Measurements from ENCODE around the gene PVALEF. TPM values are rescaled to one million over a fixed set of nuclear protein-coding genes. Genes with fewer than 3 reads are reported as not detected.

The PVALEF gene
- total and polyA plus RNA-seq, 2 experiments from 2014 or later, result not detected

- Histone ChIP-seq H3K4me2 (ENCODE audit: unreplicated experiment) (no peak overlapping the region), H3K4me3 (no peak overlapping the region), H3F3A (ENCODE audit: insufficient read depth) (no peaks in the 10 kb centered on the region), H4K20me1 (ENCODE audit: insufficient read depth) (no peaks in the 10 kb centered on the region), H3K27ac (no peak overlapping the region), H3K79me2 (ENCODE audit: insufficient read depth) (no peaks in the 10 kb centered on the region), H3K9me3 (ENCODE audit: low read depth) (no peaks in the 10 kb centered on the region), H3K36me3 (ENCODE audit: low read depth) (no peaks in the 10 kb centered on the region), H3K27me3 (replicated peaks; ENCODE audit: insufficient read depth) (no peaks in the 10 kb centered on the region), H2AFZ (no peak overlapping the region), H3K4me1 (ENCODE audit: insufficient read depth) (no peaks in the 10 kb centered on the region), H3K9ac (no peak overlapping the region), H3K9me2 (ENCODE audit: insufficient read depth) (no peaks in the 10 kb centered on the region)
- in situ Hi-C loops (cut with MboI), result no loop called here
- no peak for DNase-seq
- no peak for TF ChIP-seq EZH2phosphoT487 (IDR thresholded peaks at IDR 0.05; ENCODE audit: insufficient read depth, low read depth)
- TF ChIP-seq EZH2 (IDR thresholded peaks at IDR 0.05; ENCODE audit: insufficient read depth, poor library complexity, severe bottlenecking), result no peak
- 73 to 81% methylated on average over 4 of the region's 4 CpGs for WGBS, 2 experiments (ENCODE audit: low coverage in 1 of 2, low lambda C conversion rate in 2 of 2, missing lambda C conversion rate in 2 of 2)
Observed at GRCh38 chr17:81206166-81206565, 40.9 kb downstream of the PVALEF start.

DNA sequence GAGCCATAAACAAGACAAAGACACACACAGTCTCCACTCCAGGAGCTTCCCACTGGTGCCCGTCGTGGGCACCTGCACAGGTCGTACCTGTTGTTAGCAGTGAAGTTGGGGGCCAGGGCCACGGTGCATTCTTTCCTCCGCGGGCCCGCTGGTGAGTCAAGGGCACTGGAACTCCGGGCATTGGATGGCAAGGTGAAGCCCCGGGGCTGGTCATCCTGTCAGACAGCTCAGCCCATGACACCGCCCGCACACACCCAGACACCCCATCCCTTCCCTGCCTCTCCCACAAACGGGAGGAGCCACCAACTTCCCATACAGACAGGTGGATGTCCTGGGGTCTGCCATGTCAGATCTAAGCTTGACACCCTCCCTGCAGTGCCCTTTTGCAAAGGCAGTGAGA is 41.4 kb downstream of the PVALEF start:
- Histone ChIP-seq H3K36me3 (ENCODE audit: low read depth) (no peaks in the 10 kb centered on the region), H3K27me3 (replicated peaks; ENCODE audit: insufficient read depth) (no peaks in the 10 kb centered on the region), H3K9ac (no peak overlapping the region), H3K9me3 (ENCODE audit: low read depth) (no peaks in the 10 kb centered on the region), H3K27ac (no peak overlapping the region), H3K4me3 (no peak overlapping the region), H3K9me2 (ENCODE audit: insufficient read depth) (no peaks in the 10 kb centered on the region), H3K79me2 (ENCODE audit: insufficient read depth) (no peaks in the 10 kb centered on the region), H4K20me1 (ENCODE audit: insufficient read depth) (no peaks in the 10 kb centered on the region), H3K4me1 (ENCODE audit: insufficient read depth) (no peaks in the 10 kb centered on the region), H3K4me2 (ENCODE audit: unreplicated experiment) (no peak overlapping the region), H3F3A (ENCODE audit: insufficient read depth) (no peaks in the 10 kb centered on the region), H2AFZ (no peak overlapping the region)
- 97 to 99% methylated on average over 12 of the region's 12 CpGs for WGBS, 2 experiments (ENCODE audit: low coverage in 1 of 2, low lambda C conversion rate in 2 of 2, missing lambda C conversion rate in 2 of 2)
- in situ Hi-C loops (cut with MboI), result no loop called here
- no peak for TF ChIP-seq EZH2 (IDR thresholded peaks at IDR 0.05; ENCODE audit: insufficient read depth, poor library complexity, severe bottlenecking)
- no peak for TF ChIP-seq EZH2phosphoT487 (IDR thresholded peaks at IDR 0.05; ENCODE audit: insufficient read depth, low read depth)
- DNase-seq, result no peak

- Histone ChIP-seq H3K79me2 (ENCODE audit: insufficient read depth) (no peaks in the 10 kb centered on the region), H3K27ac (no peak overlapping the region)
Observed at GRCh38 chr17:81207610-81208581, 42.6 kb downstream of the PVALEF start.

DNA sequence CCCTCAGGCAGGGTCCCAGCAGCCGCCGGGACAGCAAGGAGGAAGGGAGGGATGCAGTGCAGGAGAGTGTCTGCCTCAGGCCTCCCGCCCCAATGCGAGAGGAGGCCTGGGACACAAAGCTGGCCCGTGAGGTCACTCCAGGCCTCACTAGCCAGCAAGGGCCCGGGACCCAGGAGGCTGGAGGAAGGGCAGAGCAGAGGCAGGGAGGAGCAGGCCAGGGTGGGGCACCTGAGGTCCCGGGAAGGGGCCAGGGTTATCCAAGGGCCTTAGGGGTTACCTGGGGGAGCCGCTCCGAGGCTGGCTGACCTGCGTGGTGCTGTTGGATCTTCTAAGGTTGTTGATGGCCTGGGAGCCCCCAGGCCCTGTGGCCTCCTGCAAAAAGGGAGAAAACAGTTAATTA is 43.3 kb downstream of the PVALEF start:
- 97 to 98% methylated on average over 8 to 10 of the region's 10 CpGs for WGBS, 2 experiments (ENCODE audit: low coverage in 1 of 2, low lambda C conversion rate in 2 of 2, missing lambda C conversion rate in 2 of 2)
- in situ Hi-C loops (cut with MboI), result no loop called here
- H3K4me3 ChIP-seq, result no peak overlapping the region
- H3K4me2 ChIP-seq (ENCODE audit: unreplicated experiment), result no peak overlapping the region
- TF ChIP-seq EZH2 (IDR thresholded peaks at IDR 0.05; ENCODE audit: insufficient read depth, poor library complexity, severe bottlenecking) (no peak), EZH2phosphoT487 (IDR thresholded peaks at IDR 0.05; ENCODE audit: insufficient read depth, low read depth) (no peak)
- no peaks in the 10 kb centered on the region for H3K9me3 ChIP-seq (ENCODE audit: low read depth)
- H3K27ac ChIP-seq, result no peak overlapping the region
- no peaks in the 10 kb centered on the region for H4K20me1 ChIP-seq (ENCODE audit: insufficient read depth)
- H3K9me2 ChIP-seq (ENCODE audit: insufficient read depth), result no peaks in the 10 kb centered on the region
- H3K4me1 ChIP-seq (ENCODE audit: insufficient read depth), result no peaks in the 10 kb centered on the region
- no peaks in the 10 kb centered on the region for H3K27me3 ChIP-seq (replicated peaks; ENCODE audit: insufficient read depth)
- no peak overlapping the region for H2AFZ ChIP-seq
- no peak for DNase-seq
- H3F3A ChIP-seq (ENCODE audit: insufficient read depth), result no peaks in the 10 kb centered on the region
- H3K36me3 ChIP-seq (ENCODE audit: low read depth), result no peaks in the 10 kb centered on the region
- no peaks in the 10 kb centered on the region for H3K79me2 ChIP-seq (ENCODE audit: insufficient read depth)
- H3K9ac ChIP-seq, result no peak overlapping the region

More at GRCh38 chr17:81207610-81208581, 42.6 kb downstream of the PVALEF start:
- Histone ChIP-seq H2AFZ (no peak overlapping the region), H3K4me2 (ENCODE audit: unreplicated experiment) (no peak overlapping the region), H3K4me1 (ENCODE audit: insufficient read depth) (no peaks in the 10 kb centered on the region), H3K9me2 (ENCODE audit: insufficient read depth) (no peaks in the 10 kb centered on the region), H3K9ac (no peak overlapping the region), H3K4me3 (no peak overlapping the region), H3K9me3 (ENCODE audit: low read depth) (no peaks in the 10 kb centered on the region), H4K20me1 (ENCODE audit: insufficient read depth) (no peaks in the 10 kb centered on the region), H3K27me3 (replicated peaks; ENCODE audit: insufficient read depth) (no peaks in the 10 kb centered on the region), H3K36me3 (ENCODE audit: low read depth) (no peaks in the 10 kb centered on the region), H3F3A (ENCODE audit: insufficient read depth) (no peaks in the 10 kb centered on the region)
- WGBS, 2 experiments (ENCODE audit: low coverage in 1 of 2, low lambda C conversion rate in 2 of 2, missing lambda C conversion rate in 2 of 2), result 91% methylated on average over 20 to 21 of the region's 21 CpGs
- TF ChIP-seq EZH2 (IDR thresholded peaks at IDR 0.05; ENCODE audit: insufficient read depth, poor library complexity, severe bottlenecking) (no peak), EZH2phosphoT487 (IDR thresholded peaks at IDR 0.05; ENCODE audit: insufficient read depth, low read depth) (no peak)
- peak; percentile 9 for DNase-seq
- in situ Hi-C loops (cut with MboI), result no loop called here

Data from GM23248 (cell line).